Heart left ventricle (tissue), 13 donors: ENCODE measurements around the gene DIAPH3.

ENCODE experiments used
- POLR2A ChIP-seq, 2 donors: fragments of 450-650 bp; IDR thresholded peaks; one replicate each; pipeline ENCODE4 v1.6.1; 2017; ENCODE audit warnings: antibody characterized with exemption in 2 of 2, mild to moderate bottlenecking in 2 of 2, moderate library complexity in 2 of 2
- TF ChIP-seq, protein P1 (sequence below), 12 donors: fragments of 200-600 bp; sonication (generic) in 4 of 12; IDR thresholded peaks; one replicate each; pipeline versions ENCODE4 v1.5.0 to v1.8.0; 2018 to 2022; ENCODE audit warnings: antibody characterized with exemption in 12 of 12, mild to moderate bottlenecking in 5 of 12
- donor health status: ischemic (EF 13 %, LVEDD 7.1; RV severe dilation, severe dysfunction).
- donor health status: DM: no; HTN: yes; CAD: no.
- donor health status: DM: no; HTN: no; CAD: no.
- donor health status: ischemic (EF 25% LVEDD 6.9; RV normal size, moderate dysfunction).
- donor health status: ischemic (EF 25% LVEDD 5.7; RV mildly dilated, moderate dysfunction).
- donor health status: ischemic (EF 35%, LVEDD 5.7; RV mildly dilated, moderate dysfunction).
- donor health status: nonischemic (EF 11% LVEDD 7.7; RV severe dilation, severe dysfunction).
- donor health status: DM: yes; HTN: yes; CAD: no.
- donor health status: PGD.
- donor health status: ischemic (EF 29% LVEDD 5.4; RV normal size, mild dysfunction).
- donor health status: nonischemic (EF 23%, LVEDD 6.1; RV moderate dilation, normal function).

DNA sequence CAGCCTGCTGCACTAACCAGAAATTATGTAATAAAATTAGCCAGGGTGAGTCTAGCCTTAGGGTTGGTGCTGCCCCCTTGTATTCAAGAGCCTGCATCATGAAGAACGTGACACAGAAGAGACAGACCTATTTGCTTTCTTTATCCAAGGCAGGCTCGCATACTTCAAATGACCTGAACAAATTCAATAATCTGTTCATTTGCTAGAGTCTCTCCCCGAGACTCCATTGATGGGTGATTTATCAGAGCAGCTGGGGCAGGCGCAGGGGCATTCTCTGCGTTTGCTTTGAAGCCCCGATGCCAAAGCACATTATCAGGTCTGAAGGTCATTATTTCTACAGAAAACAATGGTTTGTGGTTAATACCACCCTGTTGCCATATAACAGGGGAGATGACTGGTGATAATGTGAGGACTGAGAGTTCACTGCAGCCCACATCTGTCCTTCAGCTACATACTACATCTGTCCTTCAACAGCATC, 520.3 kb downstream of the DIAPH3 start:
- TF ChIP-seq, protein P1, sequence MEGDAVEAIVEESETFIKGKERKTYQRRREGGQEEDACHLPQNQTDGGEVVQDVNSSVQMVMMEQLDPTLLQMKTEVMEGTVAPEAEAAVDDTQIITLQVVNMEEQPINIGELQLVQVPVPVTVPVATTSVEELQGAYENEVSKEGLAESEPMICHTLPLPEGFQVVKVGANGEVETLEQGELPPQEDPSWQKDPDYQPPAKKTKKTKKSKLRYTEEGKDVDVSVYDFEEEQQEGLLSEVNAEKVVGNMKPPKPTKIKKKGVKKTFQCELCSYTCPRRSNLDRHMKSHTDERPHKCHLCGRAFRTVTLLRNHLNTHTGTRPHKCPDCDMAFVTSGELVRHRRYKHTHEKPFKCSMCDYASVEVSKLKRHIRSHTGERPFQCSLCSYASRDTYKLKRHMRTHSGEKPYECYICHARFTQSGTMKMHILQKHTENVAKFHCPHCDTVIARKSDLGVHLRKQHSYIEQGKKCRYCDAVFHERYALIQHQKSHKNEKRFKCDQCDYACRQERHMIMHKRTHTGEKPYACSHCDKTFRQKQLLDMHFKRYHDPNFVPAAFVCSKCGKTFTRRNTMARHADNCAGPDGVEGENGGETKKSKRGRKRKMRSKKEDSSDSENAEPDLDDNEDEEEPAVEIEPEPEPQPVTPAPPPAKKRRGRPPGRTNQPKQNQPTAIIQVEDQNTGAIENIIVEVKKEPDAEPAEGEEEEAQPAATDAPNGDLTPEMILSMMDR (IDR thresholded peaks at IDR 0.05): no peak
- no peak for TF ChIP-seq POLR2A (IDR thresholded peaks at IDR 0.05)
